ENCODE measurements around the gene NCS1. TPM values are rescaled to one million over a fixed set of nuclear protein-coding genes. Genes with fewer than 3 reads are reported as not detected.
A peak's percentile ranks its signal among the peaks of the same experiment; 100 is the strongest.
"Not testable (repeated sequence)": the region's sequence is repeated elsewhere in the genome, so short reads cannot be mapped to it uniquely, and the experiment has no call there.

The NCS1 gene
- total and polyA plus RNA-seq, 5 donors, result 9.3 to 46.9 (median 18.1) TPM

DNA sequence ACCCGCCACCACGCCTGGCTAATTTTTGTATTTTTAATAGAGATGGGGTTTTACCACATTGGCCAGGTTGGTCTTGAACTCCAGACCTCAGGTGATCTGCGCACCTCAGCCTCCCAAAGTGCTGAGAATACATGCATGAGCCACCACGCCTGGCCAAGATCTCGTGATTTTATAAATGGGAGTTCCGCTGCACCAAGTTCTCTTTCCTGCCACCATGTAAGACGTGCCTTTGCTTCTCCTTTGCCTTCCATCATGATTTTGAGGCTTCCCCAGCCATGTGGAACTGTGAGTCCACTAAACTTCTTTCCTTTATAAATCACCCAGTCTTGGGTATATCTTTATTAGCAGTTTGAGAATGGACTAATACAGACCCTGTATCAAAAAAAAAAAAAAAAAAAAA is 85.9 kb downstream of the NCS1 start:
- ATAC-seq; intact Hi-C loops (cut with DNase I): not testable (repeated sequence)

DNA sequence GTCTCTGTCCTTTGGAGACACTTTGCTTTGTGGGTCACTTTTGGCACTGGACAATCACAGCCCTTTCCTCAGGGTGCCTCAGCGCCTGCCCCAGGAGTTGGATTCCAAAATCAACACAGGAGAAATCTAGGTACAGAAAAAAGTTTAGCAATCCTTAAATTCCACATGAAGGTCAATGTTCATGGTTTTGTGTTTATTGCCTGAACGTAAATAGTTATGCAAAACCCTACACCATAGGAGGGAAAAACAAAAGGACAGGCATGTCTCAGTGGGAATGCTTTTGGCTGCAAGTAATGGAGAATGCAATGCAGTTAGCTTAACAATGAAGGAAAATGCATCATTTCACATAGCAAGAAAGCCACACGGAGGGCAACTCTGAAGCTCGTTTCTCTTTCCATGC is 86.8 kb downstream of the NCS1 start:
- Histone ChIP-seq H3K4me1 (ENCODE audit: control insufficient read depth, insufficient read depth, low read length) (no peaks in the 10 kb centered on the region), H3K27me3 (ENCODE audit: control insufficient read depth, insufficient read depth) (no peaks in the 10 kb centered on the region), H3K27ac (ENCODE audit: low read length) (no peak overlapping the region), H3K4me3 (ENCODE audit: low read length) (no peak overlapping the region), H3K9me3 (ENCODE audit: control insufficient read depth, low read length) (no peaks in the 10 kb centered on the region)
- 85% methylated on average over 4 of the region's 4 CpGs for WGBS
- DNase-seq (no peak), ATAC-seq (no peak)
- intact Hi-C loops (cut with DNase I), result no loop called here

More for the DNA sequence above, 85.9 kb downstream of the NCS1 start:
- H3K4me3 ChIP-seq (ENCODE audit: low read length); H3K9me3 ChIP-seq (ENCODE audit: control insufficient read depth, low read length); H3K27me3 ChIP-seq (ENCODE audit: control insufficient read depth, insufficient read depth); DNase-seq; H3K27ac ChIP-seq (ENCODE audit: low read length); H3K4me1 ChIP-seq (ENCODE audit: control insufficient read depth, insufficient read depth, low read length): not testable (repeated sequence)
- WGBS, result 94% methylated on average over 7 of the region's 7 CpGs

DNA sequence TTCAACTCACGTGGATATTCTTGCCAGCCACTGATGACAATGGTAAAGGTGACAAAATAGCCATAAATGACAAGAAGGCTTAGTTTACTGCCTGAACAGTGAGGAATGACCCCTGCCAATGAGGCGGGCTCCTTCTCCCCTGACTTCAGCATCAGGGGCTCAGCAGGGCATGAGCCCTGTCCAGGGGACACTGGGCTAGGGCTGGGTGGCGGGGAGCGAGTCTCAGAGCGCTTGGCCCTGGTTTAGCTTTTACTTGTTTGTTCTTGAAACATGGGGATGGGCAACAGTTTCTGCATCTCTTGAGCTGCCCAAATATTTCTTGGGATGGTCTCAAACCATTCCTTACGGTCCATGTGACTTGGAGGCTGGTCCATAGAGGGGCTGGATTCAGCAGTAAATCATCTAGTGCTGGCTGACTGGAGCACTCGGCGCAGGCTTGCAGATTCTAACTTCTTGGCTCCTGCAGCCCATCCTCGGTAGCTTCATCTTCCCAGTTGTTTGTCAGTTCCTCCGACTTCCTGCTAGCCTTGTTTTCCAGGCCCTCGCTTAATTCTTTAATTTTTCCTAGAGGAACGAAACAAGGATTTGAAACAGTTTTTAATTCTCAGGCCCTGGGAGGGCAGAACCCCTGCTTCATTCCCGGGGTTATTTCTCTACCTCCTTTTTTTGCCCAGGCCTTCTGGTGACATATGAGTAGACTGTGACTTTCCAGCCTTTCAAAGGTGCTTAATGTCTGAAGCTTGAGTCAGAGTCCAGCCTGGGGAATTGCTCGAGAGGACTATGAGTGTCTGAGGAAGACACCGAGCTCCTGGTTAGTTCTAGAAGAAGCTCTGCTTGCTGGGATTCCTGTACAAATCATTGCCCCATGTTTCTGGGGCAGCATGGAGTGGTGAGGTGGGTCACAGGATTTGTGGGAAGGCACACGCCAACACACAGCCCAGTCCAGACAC is 88.9 kb downstream of the NCS1 start:
- intact Hi-C loops (cut with DNase I), result loop anchor here in 2 of 4 donors (5.0 kb wide), 1 partner anchor 81 kb away; no protein-coding TSS in a partner anchor
- DNase-seq (no peak), ATAC-seq (no peak)
- H3K27me3 ChIP-seq (ENCODE audit: control insufficient read depth, insufficient read depth), result no peaks in the 10 kb centered on the region
- H3K4me3 ChIP-seq (ENCODE audit: low read length), result no peak overlapping the region
- H3K27ac ChIP-seq (ENCODE audit: low read length), result no peak overlapping the region
- no peaks in the 10 kb centered on the region for H3K9me3 ChIP-seq (ENCODE audit: control insufficient read depth, low read length)
- WGBS, result 63% methylated on average over 16 of the region's 16 CpGs
- H3K4me1 ChIP-seq (ENCODE audit: control insufficient read depth, insufficient read depth, low read length), result no peaks in the 10 kb centered on the region

DNA sequence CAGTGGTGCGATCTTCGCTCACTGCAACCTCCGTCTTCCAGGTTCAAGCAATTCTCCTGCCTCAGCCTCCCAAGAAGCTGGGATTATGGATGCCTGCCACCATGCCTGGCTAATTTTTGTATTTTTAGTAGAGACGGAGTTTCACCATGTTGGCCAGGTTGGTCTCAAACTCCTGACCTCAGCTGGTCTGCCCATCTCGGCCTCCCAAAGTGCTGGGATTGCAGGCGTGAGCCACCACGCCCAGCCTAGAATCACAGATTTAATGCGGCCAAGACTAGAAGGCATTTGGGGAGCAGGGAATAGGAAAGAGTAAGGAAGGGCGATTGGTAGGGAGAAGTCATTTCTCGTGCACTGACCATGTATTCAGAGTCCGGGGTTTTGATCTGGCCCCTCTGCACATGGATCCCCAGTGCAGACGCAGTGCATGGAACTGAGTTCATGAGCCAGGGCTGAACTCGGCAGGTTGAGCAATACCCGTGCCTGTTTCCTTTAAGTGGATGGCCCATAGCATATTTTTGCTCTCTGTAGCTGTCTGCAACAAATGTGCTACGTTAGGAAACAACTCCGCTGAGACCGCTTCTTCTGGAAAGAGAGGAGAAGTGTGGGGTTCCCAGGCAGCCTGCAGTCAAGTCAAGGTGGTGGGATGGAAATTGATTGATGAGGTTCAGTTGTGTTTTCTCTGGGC is 90.0 kb downstream of the NCS1 start:
- intact Hi-C loops (cut with DNase I), result loop anchor here in 2 of 4 donors (5.0 kb wide), 1 partner anchor 80 kb away; no protein-coding TSS in a partner anchor
- no peaks in the 10 kb centered on the region for H3K4me1 ChIP-seq (ENCODE audit: control insufficient read depth, insufficient read depth, low read length)
- H3K27me3 ChIP-seq (ENCODE audit: control insufficient read depth, insufficient read depth), result no peaks in the 10 kb centered on the region
- no peaks in the 10 kb centered on the region for H3K9me3 ChIP-seq (ENCODE audit: control insufficient read depth, low read length)
- 87% methylated on average over 17 of the region's 17 CpGs for WGBS
- H3K4me3 ChIP-seq (ENCODE audit: low read length), result no peak overlapping the region
- DNase-seq, result no peak
- no peak overlapping the region for H3K27ac ChIP-seq (ENCODE audit: low read length)
- ATAC-seq, result no peak

DNA sequence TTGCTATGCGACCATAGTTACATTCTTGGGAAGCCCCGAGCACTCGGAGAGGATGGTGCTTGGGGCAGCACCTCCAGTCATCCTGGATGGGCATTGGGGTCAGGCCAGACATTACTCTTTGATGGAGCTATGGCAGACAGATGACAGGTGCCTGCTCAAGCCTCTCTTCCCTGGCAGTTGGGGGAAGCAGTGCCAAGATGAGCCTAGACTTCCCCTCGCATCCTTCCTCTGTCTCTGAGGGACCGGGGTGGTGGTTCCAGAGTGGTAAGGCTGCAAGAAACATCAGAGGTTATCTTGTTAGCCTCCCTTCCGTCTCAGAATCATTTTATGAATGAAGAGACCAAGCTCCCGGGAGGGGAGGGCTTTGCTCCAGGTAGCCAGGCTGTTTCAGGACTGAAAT is 90.6 kb downstream of the NCS1 start:
- ATAC-seq, result no peak
- intact Hi-C loops (cut with DNase I), result loop anchor here in 2 of 4 donors (5.0 kb wide), 1 partner anchor 80 kb away; no protein-coding TSS in a partner anchor
- H3K27ac ChIP-seq (ENCODE audit: low read length), result no peak overlapping the region

DNA sequence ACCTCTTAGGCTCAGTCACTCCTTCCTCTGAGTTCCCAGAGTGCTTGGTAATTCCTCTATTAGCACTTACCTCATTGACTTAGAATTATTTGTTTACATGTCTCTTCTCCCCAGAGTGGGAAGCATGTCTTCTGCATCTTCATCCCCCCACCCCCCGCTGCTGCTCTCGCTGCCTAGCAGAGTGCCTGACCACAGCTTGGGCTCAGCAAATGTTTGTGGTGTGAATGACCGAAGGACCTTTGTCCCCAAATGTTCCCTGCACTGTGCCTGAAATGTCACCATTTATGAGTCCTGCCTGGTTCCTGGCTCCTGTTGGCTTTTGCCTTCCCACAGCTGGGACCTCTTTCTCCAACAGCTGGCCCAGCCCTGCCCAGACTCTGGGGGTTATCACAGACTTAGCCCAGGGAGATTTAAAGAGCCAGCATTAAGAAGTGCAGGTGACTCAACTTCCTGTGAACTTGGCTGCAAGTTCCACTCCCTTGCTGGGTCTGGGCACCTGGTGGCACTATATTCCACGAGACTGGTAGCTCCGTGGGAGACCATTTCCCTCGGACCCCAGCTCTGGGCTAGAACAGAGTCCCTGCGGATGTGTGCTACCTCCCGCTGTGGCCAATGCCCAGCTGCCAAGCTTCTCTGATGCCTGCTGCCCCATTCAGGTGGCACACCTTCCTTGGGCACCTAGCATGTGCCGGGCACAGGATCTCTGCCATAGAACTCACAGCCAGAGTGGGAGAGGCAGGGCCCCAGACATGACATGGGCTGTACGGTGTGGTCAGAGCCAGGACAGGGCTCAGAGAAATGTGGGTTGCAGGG is 91.6 kb downstream of the NCS1 start:
- DNase-seq (no peak), ATAC-seq (peak in 1 of 2 donors; percentile 30)
- no peaks in the 10 kb centered on the region for H3K4me1 ChIP-seq (ENCODE audit: control insufficient read depth, insufficient read depth, low read length)
- H3K9me3 ChIP-seq (ENCODE audit: control insufficient read depth, low read length), result no peaks in the 10 kb centered on the region
- no peak overlapping the region for H3K4me3 ChIP-seq (ENCODE audit: low read length)
- WGBS, result 60% methylated on average over 10 of the region's 10 CpGs
- H3K27me3 ChIP-seq (ENCODE audit: control insufficient read depth, insufficient read depth), result no peaks in the 10 kb centered on the region
- intact Hi-C loops (cut with DNase I), result loop anchor here in 2 of 4 donors (5.0 kb wide), 1 partner anchor 78 kb away; no protein-coding TSS in a partner anchor
- H3K27ac ChIP-seq (ENCODE audit: low read length), result no peak overlapping the region

More for the DNA sequence above, 90.6 kb downstream of the NCS1 start:
- H3K9me3 ChIP-seq (ENCODE audit: control insufficient read depth, low read length), result no peaks in the 10 kb centered on the region
- H3K4me1 ChIP-seq (ENCODE audit: control insufficient read depth, insufficient read depth, low read length), result no peaks in the 10 kb centered on the region
- no peaks in the 10 kb centered on the region for H3K27me3 ChIP-seq (ENCODE audit: control insufficient read depth, insufficient read depth)
- no peak for DNase-seq
- 80% methylated on average over 7 of the region's 7 CpGs for WGBS
- no peak overlapping the region for H3K4me3 ChIP-seq (ENCODE audit: low read length)

DNA sequence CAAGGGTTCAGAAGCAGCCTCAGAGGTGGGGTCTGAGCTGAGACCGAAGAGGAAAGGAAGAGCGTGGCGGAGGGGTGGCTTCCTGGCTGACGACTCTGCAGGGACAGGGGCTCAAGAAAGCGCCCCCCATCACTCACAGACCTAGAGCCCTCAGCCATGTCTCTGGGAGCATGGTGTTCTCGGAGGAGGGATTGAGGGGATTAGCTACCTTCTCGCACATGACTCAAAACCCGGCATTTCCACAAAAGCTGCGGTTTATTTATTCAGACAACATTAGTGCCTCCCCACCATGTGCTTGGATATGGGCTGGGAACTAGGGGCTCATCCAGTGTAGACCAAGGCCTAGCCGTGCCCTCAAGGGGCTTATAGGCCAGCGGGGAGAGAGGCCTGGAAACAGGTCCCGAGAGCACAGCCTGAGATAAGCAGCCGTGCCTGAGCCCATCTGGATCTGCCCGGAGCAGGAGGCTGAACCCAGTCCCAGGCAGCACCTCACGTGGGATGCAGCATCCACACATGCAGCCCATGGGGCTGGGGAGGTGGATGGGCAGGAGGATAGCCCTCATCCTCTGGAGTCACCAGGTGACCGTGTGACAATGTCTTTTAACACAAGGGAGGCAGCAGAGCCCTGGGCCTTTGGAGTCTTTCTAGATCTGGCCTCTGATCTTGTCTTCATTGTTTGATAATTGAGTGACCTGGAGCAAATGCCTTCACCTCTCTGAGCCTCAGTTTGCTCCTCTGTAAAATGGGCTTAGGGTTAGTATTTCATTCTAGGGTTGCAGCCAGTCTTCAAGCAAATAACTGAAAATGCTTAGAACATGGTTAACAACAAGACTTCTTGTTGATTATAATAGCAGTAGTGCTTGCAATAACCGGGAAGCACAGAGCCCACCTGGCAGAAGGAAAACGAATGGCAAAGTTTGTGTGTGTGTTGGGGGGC is 92.5 kb downstream of the NCS1 start:
- Histone ChIP-seq H3K4me1 (ENCODE audit: control insufficient read depth, insufficient read depth, low read length) (no peaks in the 10 kb centered on the region), H3K27me3 (ENCODE audit: control insufficient read depth, insufficient read depth) (no peaks in the 10 kb centered on the region), H3K9me3 (ENCODE audit: control insufficient read depth, low read length) (no peaks in the 10 kb centered on the region), H3K27ac (ENCODE audit: low read length) (no peak overlapping the region), H3K4me3 (ENCODE audit: low read length) (peak overlapping the region; percentile 20)
- intact Hi-C loops (cut with DNase I), result loop anchor here in 2 of 4 donors (5.0 kb wide), 1 partner anchor 78 kb away; no protein-coding TSS in a partner anchor
- DNase-seq (no peak), ATAC-seq (no peak)
- 64% methylated on average over 18 of the region's 18 CpGs for WGBS

DNA sequence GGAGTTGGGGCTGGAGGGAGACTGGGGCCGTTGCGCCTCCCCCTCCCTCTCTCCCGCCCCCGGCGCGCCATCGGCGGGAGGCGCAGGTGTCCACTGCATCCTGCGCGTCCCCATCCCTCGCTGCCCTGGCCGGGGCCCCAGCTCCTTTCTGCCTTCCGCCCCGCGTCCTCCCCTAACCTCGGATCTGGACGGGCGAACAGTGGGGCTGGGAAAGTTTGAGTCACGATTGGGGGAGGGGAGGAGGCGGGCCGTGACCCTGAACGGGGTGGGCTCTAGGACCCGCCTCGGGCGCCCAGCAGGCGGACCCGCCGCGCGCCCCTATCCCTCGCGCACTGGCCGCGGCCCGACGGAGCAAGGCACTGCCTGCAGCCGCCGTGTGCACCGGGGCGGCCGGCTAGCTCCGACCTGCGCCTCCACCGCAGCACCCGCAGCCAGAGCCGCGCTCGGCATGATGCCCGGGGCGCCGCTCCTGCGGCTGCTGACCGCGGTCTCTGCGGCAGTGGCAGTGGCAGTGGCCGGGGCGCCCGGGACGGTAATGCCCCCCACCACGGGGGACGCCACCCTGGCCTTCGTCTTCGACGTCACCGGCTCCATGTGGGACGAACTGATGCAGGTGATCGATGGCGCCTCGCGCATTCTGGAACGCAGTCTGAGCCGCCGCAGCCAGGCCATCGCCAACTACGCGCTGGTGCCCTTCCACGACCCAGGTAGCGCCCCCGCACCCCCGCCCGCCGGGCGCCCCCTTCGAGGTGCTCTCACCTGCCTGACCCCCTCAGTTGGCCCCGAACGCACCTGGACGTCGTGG is 93.4 kb downstream of the NCS1 start, which contains the start of gene HMCN2:
TSS of gene HMCN2 (plus strand) at position 330 of the 805 bp plus-strand sequence. CDS start at position 449, 119 bp downstream.
- Histone ChIP-seq H3K4me3 (ENCODE audit: low read length) (peak within 1 kb of the TSS; percentile 20), H3K4me1 (ENCODE audit: control insufficient read depth, insufficient read depth, low read length) (no peaks in the 10 kb centered on the region), H3K27ac (ENCODE audit: low read length) (peak within 1 kb of the TSS; percentile 5), H3K9me3 (ENCODE audit: control insufficient read depth, low read length) (no peaks in the 10 kb centered on the region), H3K27me3 (ENCODE audit: control insufficient read depth, insufficient read depth) (no peaks in the 10 kb centered on the region)
- 2% methylated on average over 89 of the region's 89 CpGs for WGBS
- peak; percentile 49 to 61 for ATAC-seq
- DNase-seq, result peak in 1 of 3 donors; percentile 78
- intact Hi-C loops (cut with DNase I), result no loop called here

Data from right cardiac atrium (tissue), 5 donors.